GM12878 (cell line): Measurements from ENCODE around the gene GPER1. TPM values are rescaled to one million over a fixed set of nuclear protein-coding genes. Genes with fewer than 3 reads are reported as not detected.

Source experiments
- ATAC-seq: fragments of 200-7000 bp; cut with Tn5 transposase; 3 replicates; pipeline ENCODE4 v1.9.1; 2020; ENCODE audit warnings: mild to moderate bottlenecking, moderate library complexity
- BruUV-seq: library from RNA; stranded (reverse); fragments of 400-500 nt; replicated peaks from 2 replicates; lab custom pipeline; 2021; lab: Mats Ljungman, UMichigan
- CTCF ChIA-PET: fragments of 300-600 bp; sonication (Branson Sonifier 250); formaldehyde crosslinking; extraction: SDS; loops from one replicate; lab custom pipeline; 2021; ENCODE audit warnings: inconsistent platforms; lab: Yijun Ruan, JAX
- POLR2A ChIA-PET: fragments of 350-600 bp; formaldehyde crosslinking; extraction: SDS; loops from one replicate; lab custom pipeline; 2021; ENCODE audit warnings: inconsistent platforms; lab: Charles Lee
- RAD21 ChIA-PET: fragments of 300-600 bp; sonication (Branson Sonifier 250); formaldehyde crosslinking; loops from one replicate; lab custom pipeline; 2023; ENCODE audit warnings: antibody characterized with exemption; ENCODE audit not compliant: unreplicated experiment; lab: Charles Lee
- SMC1A ChIA-PET: fragments of 300-600 bp; sonication (Branson Sonifier 250); formaldehyde crosslinking; loops from one replicate; lab custom pipeline; 2023; ENCODE audit not compliant: unreplicated experiment, uncharacterized antibody; lab: Charles Lee
- DNase-seq: peaks from one replicate; pipeline ENCODE4 v3.0.0-alpha.2; 2011; ENCODE audit warnings: low read depth, low spot score
- FAIRE-seq: peaks from 3 replicates; lab custom pipeline; 2011; peaks lifted over from hg19 to GRCh38; lab: Jason Lieb, UNC
- H2AFZ ChIP-seq: 2 replicates; pipeline ENCODE4 v1.6.0; 2011; ENCODE audit warnings: low read depth, low read length, control low read depth; ENCODE audit not compliant: control insufficient read depth
- H3K27ac ChIP-seq: 2 replicates; pipeline ENCODE4 v1.5.1; 2011; ENCODE audit warnings: control low read depth; ENCODE audit not compliant: control insufficient read depth, insufficient read depth
- H3K27me3 ChIP-seq, 2 experiments: replicated peaks in 1 of 2; 2 replicates each; pipeline versions ENCODE4 v1.6.0 to v1.6.1; 2011; ENCODE audit warnings: low read length in 1 of 2; ENCODE audit not compliant: control insufficient read depth in 2 of 2, insufficient read depth in 2 of 2
- H3K36me3 ChIP-seq, 2 experiments: 2 replicates each; pipeline ENCODE4 v1.5.1; 2011; ENCODE audit warnings: low read length in 1 of 2; ENCODE audit not compliant: control insufficient read depth in 2 of 2, insufficient read depth in 2 of 2
- H3K4me1 ChIP-seq: 2 replicates; pipeline ENCODE4 v1.6.1; 2011; ENCODE audit warnings: mild to moderate bottlenecking, low read length, moderate library complexity, mixed read lengths; ENCODE audit not compliant: control insufficient read depth, insufficient read depth
- H3K4me2 ChIP-seq: 2 replicates; pipeline ENCODE4 v1.6.0; 2011; ENCODE audit warnings: control low read depth; ENCODE audit not compliant: control insufficient read depth, insufficient read depth
- H3K4me3 ChIP-seq: fragments of 200-600 bp; sonication (generic); 2 replicates; pipeline ENCODE4 v1.5.1; 2016
- H3K79me2 ChIP-seq: 2 replicates; pipeline ENCODE4 v1.6.0; 2011; ENCODE audit warnings: low read length; ENCODE audit not compliant: control insufficient read depth, insufficient read depth
- H3K9ac ChIP-seq: 2 replicates; pipeline ENCODE4 v1.8.0; 2011; ENCODE audit warnings: low read length, control low read depth, mixed read lengths; ENCODE audit not compliant: control insufficient read depth, insufficient read depth
- H3K9me3 ChIP-seq: replicated peaks from 3 replicates; pipeline ENCODE4 v1.5.1; 2011; ENCODE audit warnings: mild to moderate bottlenecking, low read length; ENCODE audit not compliant: control insufficient read depth, insufficient read depth
- H4K20me1 ChIP-seq: 2 replicates; pipeline ENCODE4 v1.6.0; 2011; ENCODE audit not compliant: control insufficient read depth, insufficient read depth
- ATF7 ChIP-seq: fragments of 450-650 bp; IDR thresholded peaks from 2 replicates; pipeline ENCODE4 v1.6.1; 2016; ENCODE audit warnings: low read depth, mild to moderate bottlenecking
- ESRRA ChIP-seq: IDR thresholded peaks from 2 replicates; pipeline ENCODE4 v1.6.1; 2012; ENCODE audit warnings: mild to moderate bottlenecking, low read length, improper control_type of control experiment
- IRF5 ChIP-seq: fragments of 450-650 bp; IDR thresholded peaks from 2 replicates; pipeline ENCODE4 v1.6.1; 2017; ENCODE audit warnings: borderline replicate concordance
- KAT2A ChIP-seq: conservative IDR thresholded peaks from 2 replicates; pipeline ENCODE4 v1.6.1; 2011; ENCODE audit warnings: low read depth, low read length; ENCODE audit not compliant: control insufficient read depth
- MYC ChIP-seq: IDR thresholded peaks from 2 replicates; pipeline ENCODE4 v1.6.1; 2011; ENCODE audit warnings: mild to moderate bottlenecking, low read length, moderate library complexity, inconsistent platforms; ENCODE audit not compliant: insufficient read depth, insufficient replicate concordance, insufficient read length, severe bottlenecking
- POLR2A ChIP-seq: IDR thresholded peaks from 2 replicates; pipeline ENCODE4 v1.6.1; 2011; ENCODE audit warnings: low read depth, mild to moderate bottlenecking, low read length
- SIX5 ChIP-seq: IDR thresholded peaks from 2 replicates; pipeline ENCODE4 v1.6.1; 2011; ENCODE audit warnings: mild to moderate bottlenecking, low read depth, low read length, moderate library complexity; ENCODE audit not compliant: severe bottlenecking
- SRF ChIP-seq, 2 experiments: IDR thresholded peaks; 2 replicates each; pipeline ENCODE4 v1.6.1; 2011; ENCODE audit warnings: low read depth in 2 of 2, low read length in 2 of 2, mild to moderate bottlenecking in 1 of 2, moderate library complexity in 1 of 2
- STAT3 ChIP-seq: IDR thresholded peaks from 2 replicates; pipeline ENCODE4 v1.6.1; 2011; ENCODE audit warnings: low read depth, low read length, improper control_type of control experiment
- TAF1 ChIP-seq: IDR thresholded peaks from 2 replicates; pipeline ENCODE4 v1.6.1; 2011; ENCODE audit warnings: mild to moderate bottlenecking, low read depth, low read length, borderline replicate concordance
- TBL1XR1 ChIP-seq: IDR thresholded peaks from 2 replicates; pipeline ENCODE4 v1.6.1; 2012; ENCODE audit warnings: low read depth, low read length, improper control_type of control experiment
- ZBTB11 ChIP-seq: fragments of 450-650 bp; formaldehyde crosslinking; IDR thresholded peaks from 2 replicates; pipeline ENCODE4 v1.5.0; 2022; ENCODE audit warnings: mild to moderate bottlenecking, missing genetic modification characterization
- WGBS: methylation state at CpG from one replicate; pipeline ENCODE4 v1.1.6; 2016; ENCODE audit warnings: low lambda C conversion rate; ENCODE audit not compliant: insufficient replicate concordance, insufficient coverage; ENCODE audit errors: missing lambda C conversion rate; 5-methylcytosine and 5-hydroxymethylcytosine counted together
- in situ Hi-C: fragments of 300-500 bp; cut with MboI; formaldehyde crosslinking; loops from 9 replicates; pipeline ENCODE4 v1.14.3; 2018; ENCODE audit warnings: mixed read lengths
- intact Hi-C: fragments of 100-400 bp; cut with micrococcal nuclease; formaldehyde crosslinking; loops from one replicate; pipeline ENCODE4 v1.14.2; 2022; ENCODE audit not compliant: unreplicated experiment
- polyA plus RNA-seq, 11 experiments: library from polyadenylated mRNA; depleted of rRNA in 4 of 11; unstranded in 6 of 11; stranded (reverse) in 5 of 11; fragments of >200 nt; fragmentation: Nextera tagmentation in 4 of 11; fragmentation: Illumina TruSeq in 1 of 11; extraction: Ambion mirVana in 4 of 11; extraction: Trizol in 1 of 11; gene quantifications; 1 replicate in 1 of 11; 2 replicates in 10 of 11; pipeline versions ENCODE4 v1.2.1 to v1.2.3, GENCODE V29; 2011 to 2016; ENCODE audit warnings: inconsistent platforms in 2 of 11, missing spikeins in 2 of 11, low read depth in 1 of 11
- total RNA-seq, 4 experiments: library from RNA; depleted of rRNA in 3 of 4; stranded (reverse); fragments of >200 nt in 3 of 4; fragmentation: Illumina TruSeq in 1 of 4; extraction: Trizol in 1 of 4; gene quantifications; 2 replicates each; pipeline versions ENCODE4 v1.2.1 to v1.2.3, GENCODE V29; 2013 to 2021
- TF ChIP-seq, protein P1 (sequence below): IDR thresholded peaks from 2 replicates; pipeline ENCODE4 v1.6.1; 2011; ENCODE audit warnings: mild to moderate bottlenecking, low read depth, low read length, moderate library complexity; ENCODE audit not compliant: insufficient replicate concordance
- TF ChIP-seq, protein P2 (sequence below): fragments of 450-650 bp; IDR thresholded peaks from 2 replicates; pipeline ENCODE4 v1.6.1; 2017; ENCODE audit warnings: mild to moderate bottlenecking, moderate library complexity

Gene GPER1
- total and polyA plus RNA-seq, 10 of the 15 experiments (the other 5 are each of a cell fraction or from before 2014, with no cell fraction given) = 0.03 to 6.5 (median 2.6) TPM

DNA sequence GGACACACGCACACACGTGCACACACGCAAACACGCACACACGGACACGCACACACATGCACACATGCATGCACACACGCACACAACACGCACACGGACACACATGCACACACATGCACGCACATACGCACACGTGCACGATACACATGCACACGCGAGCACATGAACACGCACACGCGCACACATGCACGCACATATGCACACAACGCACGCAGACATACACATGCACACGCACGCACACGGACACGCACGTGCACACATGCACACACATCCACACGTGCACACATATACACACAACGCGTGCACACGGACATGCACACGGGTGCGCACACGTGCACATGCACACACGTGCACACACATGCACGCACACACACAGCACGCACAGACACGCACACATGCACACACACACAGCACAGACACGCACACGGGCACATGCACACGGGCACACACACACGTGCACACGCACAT is 17.3 kb upstream of the GPER1 start:
- no peak overlapping the region for H3K27ac ChIP-seq
- DNase-seq (no peak), ATAC-seq (no peak), FAIRE-seq (no peak)
- no TSS peak for BruUV-seq
- 94% methylated on average over 42 of the region's 42 CpGs for WGBS
- intact Hi-C loops (no loop called here), in situ Hi-C loops (no loop called here)
- CTCF ChIA-PET = interaction anchor here (3.3 kb wide), 1 partner anchor 77 kb away, joined by 13 read pairs; no protein-coding TSS in a partner anchor
- H3K36me3 ChIP-seq = no peaks in the 10 kb centered on the region; a peak in 2 of 4 replicates
- POLR2A ChIA-PET = no interaction called here
- H3K79me2 ChIP-seq = no peaks in the 10 kb centered on the region
- RAD21 ChIA-PET = no interaction called here
- no peaks in the 10 kb centered on the region for H4K20me1 ChIP-seq
- SMC1A ChIA-PET = no interaction called here
- H3K9ac ChIP-seq = no peak overlapping the region
- H3K4me2 ChIP-seq = no peak overlapping the region
- H2AFZ ChIP-seq = no peak overlapping the region
- H3K4me1 ChIP-seq = no peaks in the 10 kb centered on the region
- H3K27me3 ChIP-seq = no peaks in the 10 kb centered on the region
- no peak overlapping the region for H3K4me3 ChIP-seq
- H3K9me3 ChIP-seq = no peaks in the 10 kb centered on the region; the same call in 2 of the 3 replicates
- TF ChIP-seq IRF5 = no peak
- TF ChIP-seq POLR2A = peak; percentile 31; the same call in 1 of the 2 replicates
- no peak for TF ChIP-seq KAT2A
- TF ChIP-seq SIX5 = no peak
- no peak for TF ChIP-seq TAF1
- TF ChIP-seq MYC = no peak
- TF ChIP-seq, protein P1, sequence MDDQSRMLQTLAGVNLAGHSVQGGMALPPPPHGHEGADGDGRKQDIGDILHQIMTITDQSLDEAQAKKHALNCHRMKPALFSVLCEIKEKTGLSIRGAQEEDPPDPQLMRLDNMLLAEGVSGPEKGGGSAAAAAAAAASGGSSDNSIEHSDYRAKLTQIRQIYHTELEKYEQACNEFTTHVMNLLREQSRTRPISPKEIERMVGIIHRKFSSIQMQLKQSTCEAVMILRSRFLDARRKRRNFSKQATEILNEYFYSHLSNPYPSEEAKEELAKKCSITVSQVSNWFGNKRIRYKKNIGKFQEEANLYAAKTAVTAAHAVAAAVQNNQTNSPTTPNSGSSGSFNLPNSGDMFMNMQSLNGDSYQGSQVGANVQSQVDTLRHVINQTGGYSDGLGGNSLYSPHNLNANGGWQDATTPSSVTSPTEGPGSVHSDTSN = peak; percentile 6
- no peak for TF ChIP-seq STAT3
- no peak for TF ChIP-seq ZBTB11 (CRISPR knock-in tag)
- TF ChIP-seq ESRRA = no peak
- no peak for TF ChIP-seq SRF (IDR thresholded peaks at IDR 0.05; ENCODE audit: low read depth in 2 of 2, low read length in 2 of 2)
- TF ChIP-seq ATF7 = no peak
- no peak for TF ChIP-seq TBL1XR1
- TF ChIP-seq, protein P2, sequence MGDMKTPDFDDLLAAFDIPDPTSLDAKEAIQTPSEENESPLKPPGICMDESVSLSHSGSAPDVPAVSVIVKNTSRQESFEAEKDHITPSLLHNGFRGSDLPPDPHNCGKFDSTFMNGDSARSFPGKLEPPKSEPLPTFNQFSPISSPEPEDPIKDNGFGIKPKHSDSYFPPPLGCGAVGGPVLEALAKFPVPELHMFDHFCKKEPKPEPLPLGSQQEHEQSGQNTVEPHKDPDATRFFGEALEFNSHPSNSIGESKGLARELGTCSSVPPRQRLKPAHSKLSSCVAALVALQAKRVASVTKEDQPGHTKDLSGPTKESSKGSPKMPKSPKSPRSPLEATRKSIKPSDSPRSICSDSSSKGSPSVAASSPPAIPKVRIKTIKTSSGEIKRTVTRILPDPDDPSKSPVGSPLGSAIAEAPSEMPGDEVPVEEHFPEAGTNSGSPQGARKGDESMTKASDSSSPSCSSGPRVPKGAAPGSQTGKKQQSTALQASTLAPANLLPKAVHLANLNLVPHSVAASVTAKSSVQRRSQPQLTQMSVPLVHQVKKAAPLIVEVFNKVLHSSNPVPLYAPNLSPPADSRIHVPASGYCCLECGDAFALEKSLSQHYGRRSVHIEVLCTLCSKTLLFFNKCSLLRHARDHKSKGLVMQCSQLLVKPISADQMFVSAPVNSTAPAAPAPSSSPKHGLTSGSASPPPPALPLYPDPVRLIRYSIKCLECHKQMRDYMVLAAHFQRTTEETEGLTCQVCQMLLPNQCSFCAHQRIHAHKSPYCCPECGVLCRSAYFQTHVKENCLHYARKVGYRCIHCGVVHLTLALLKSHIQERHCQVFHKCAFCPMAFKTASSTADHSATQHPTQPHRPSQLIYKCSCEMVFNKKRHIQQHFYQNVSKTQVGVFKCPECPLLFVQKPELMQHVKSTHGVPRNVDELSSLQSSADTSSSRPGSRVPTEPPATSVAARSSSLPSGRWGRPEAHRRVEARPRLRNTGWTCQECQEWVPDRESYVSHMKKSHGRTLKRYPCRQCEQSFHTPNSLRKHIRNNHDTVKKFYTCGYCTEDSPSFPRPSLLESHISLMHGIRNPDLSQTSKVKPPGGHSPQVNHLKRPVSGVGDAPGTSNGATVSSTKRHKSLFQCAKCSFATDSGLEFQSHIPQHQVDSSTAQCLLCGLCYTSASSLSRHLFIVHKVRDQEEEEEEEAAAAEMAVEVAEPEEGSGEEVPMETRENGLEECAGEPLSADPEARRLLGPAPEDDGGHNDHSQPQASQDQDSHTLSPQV = no peak
